OCI-LY7 (cell line): Measurements from ENCODE around the gene ZMIZ2. TPM values are rescaled to one million over a fixed set of nuclear protein-coding genes. Genes with fewer than 3 reads are reported as not detected.

Experiments
- BruUV-seq: library from RNA; stranded (reverse); fragments of 400-500 nt; replicated peaks from 2 replicates; lab custom pipeline; 2021; lab: Mats Ljungman, UMichigan
- CTCF ChIA-PET: fragments of 300-600 bp; sonication (Branson Sonifier 250); formaldehyde crosslinking; loops from one replicate; lab custom pipeline; 2022; ENCODE audit warnings: antibody characterized with exemption; ENCODE audit not compliant: unreplicated experiment; lab: Charles Lee
- POLR2A ChIA-PET: fragments of 300-600 bp; sonication (Branson Sonifier 250); formaldehyde crosslinking; loops from one replicate; lab custom pipeline; 2022; ENCODE audit warnings: antibody characterized with exemption; lab: Charles Lee
- DNase-seq: peaks from one replicate; pipeline ENCODE4 v3.0.0-alpha.2; 2015; ENCODE audit warnings: low spot score
- H2AFZ ChIP-seq: fragments of 200-600 bp; sonication (generic), shearing (Covaris generic); 2 replicates; pipeline ENCODE4 v1.6.1; 2014; ENCODE audit warnings: mild to moderate bottlenecking, antibody characterized with exemption, low read length, moderate library complexity
- H3K27ac ChIP-seq: fragments of 200-600 bp; sonication (generic); 2 replicates; pipeline ENCODE4 v1.5.1; 2014; ENCODE audit warnings: mixed run types, low read depth, mild to moderate bottlenecking, moderate library complexity, low read length, inconsistent platforms; ENCODE audit not compliant: poor library complexity, severe bottlenecking
- H3K36me3 ChIP-seq: fragments of 200-600 bp; sonication (generic); 2 replicates; pipeline ENCODE4 v1.6.1; 2014; ENCODE audit warnings: mild to moderate bottlenecking, antibody characterized with exemption, low read length, moderate library complexity, mixed read lengths; ENCODE audit not compliant: insufficient read depth
- H3K4me1 ChIP-seq: fragments of 200-600 bp; sonication (generic); 2 replicates; pipeline ENCODE4 v1.5.1; 2014; ENCODE audit warnings: mild to moderate bottlenecking, low read length; ENCODE audit not compliant: insufficient read depth, poor library complexity, severe bottlenecking
- H3K4me2 ChIP-seq: fragments of 200-600 bp; sonication (generic); 2 replicates; pipeline ENCODE4 v1.6.1; 2014; ENCODE audit warnings: mild to moderate bottlenecking, low read length
- H3K4me3 ChIP-seq: fragments of 200-600 bp; sonication (generic); 2 replicates; pipeline ENCODE4 v1.5.1; 2014; ENCODE audit warnings: mild to moderate bottlenecking, low read depth, low read length; ENCODE audit not compliant: poor library complexity, severe bottlenecking
- H3K79me2 ChIP-seq: fragments of 200-600 bp; sonication (generic); 2 replicates; pipeline ENCODE4 v1.6.1; 2016; ENCODE audit warnings: low read depth, mild to moderate bottlenecking, low read length, moderate library complexity, mixed read lengths; ENCODE audit not compliant: insufficient read depth
- H3K9me2 ChIP-seq: fragments of 200-600 bp; sonication (generic); 2 replicates; pipeline ENCODE4 v1.6.1; 2016; ENCODE audit warnings: mild to moderate bottlenecking, low read length, mixed read lengths; ENCODE audit not compliant: insufficient read depth
- H3K9me3 ChIP-seq: fragments of 200-600 bp; sonication (generic); 2 replicates; pipeline ENCODE4 v1.6.1; 2014; ENCODE audit warnings: mild to moderate bottlenecking, mixed run types, low read length, mixed read lengths
- H4K20me1 ChIP-seq: fragments of 200-600 bp; sonication (generic); 2 replicates; pipeline ENCODE4 v1.6.1; 2014; ENCODE audit warnings: mild to moderate bottlenecking, antibody characterized with exemption, low read length, moderate library complexity, mixed read lengths; ENCODE audit not compliant: insufficient read depth
- CTCF ChIP-seq: fragments of 200-600 bp; sonication (generic); conservative IDR thresholded peaks from 2 replicates; pipeline ENCODE4 v1.5.1; 2014; ENCODE audit warnings: mild to moderate bottlenecking, antibody characterized with exemption, low read length, moderate library complexity, mixed read lengths
- EZH2phosphoT487 ChIP-seq: fragments of 200-600 bp; sonication (generic); IDR thresholded peaks from 2 replicates; pipeline ENCODE4 v1.6.1; 2018; ENCODE audit warnings: low read depth, borderline replicate concordance, mild to moderate bottlenecking, mixed run types, antibody characterized with exemption, low read length, moderate library complexity, mixed read lengths
- intact Hi-C: fragments of 100-400 bp; cut with micrococcal nuclease; formaldehyde crosslinking; loops from one replicate; pipeline ENCODE4 v1.10.0; 2022; ENCODE audit not compliant: unreplicated experiment
- total RNA-seq, 2 experiments: library from RNA; depleted of rRNA in 1 of 2; stranded (reverse); fragments of >200 nt in 1 of 2; shearing (Covaris generic) in 1 of 2; gene quantifications; 2 replicates each; pipeline ENCODE4 v1.2.3, GENCODE V29; 2014 to 2022

ZMIZ2 gene
- total RNA-seq, 2 experiments from 2014 or later = 17.2 to 79.7 TPM

GRCh38 chr7:44775383-44776107 is 26.9 kb downstream of the ZMIZ2 start:
- TF ChIP-seq EZH2phosphoT487 = no peak
- no peak for TF ChIP-seq CTCF
- H4K20me1 ChIP-seq = no peaks in the 10 kb centered on the region
- no peaks in the 10 kb centered on the region for H3K79me2 ChIP-seq
- no peaks in the 10 kb centered on the region for H3K9me2 ChIP-seq
- H3K9me3 ChIP-seq = no peaks in the 10 kb centered on the region
- no peaks in the 10 kb centered on the region for H3K36me3 ChIP-seq
- POLR2A ChIA-PET = interaction anchor here (1.2 kb wide), 1 partner anchor 16 kb away, joined by 3 read pairs; no protein-coding TSS in a partner anchor
- no TSS peak for BruUV-seq
- H2AFZ ChIP-seq = no peak overlapping the region
- DNase-seq = no peak
- no peaks in the 10 kb centered on the region for H3K4me1 ChIP-seq
- intact Hi-C loops = no loop called here
- H3K4me3 ChIP-seq = no peak overlapping the region
- H3K27ac ChIP-seq = no peak overlapping the region
- CTCF ChIA-PET = no interaction called here
- no peak overlapping the region for H3K4me2 ChIP-seq

- Histone ChIP-seq H3K4me2 (no peak overlapping the region), H3K36me3 (no peaks in the 10 kb centered on the region), H3K9me3 (no peaks in the 10 kb centered on the region), H3K27ac (no peak overlapping the region), H3K4me3 (no peak overlapping the region), H3K79me2 (no peaks in the 10 kb centered on the region), H3K4me1 (no peaks in the 10 kb centered on the region), H3K9me2 (no peaks in the 10 kb centered on the region), H2AFZ (no peak overlapping the region), H4K20me1 (no peaks in the 10 kb centered on the region)
- ChIA-PET POLR2A (no interaction called here), CTCF (no interaction called here)
- intact Hi-C loops = no loop called here
- DNase-seq = no peak
- no peak for TF ChIP-seq EZH2phosphoT487
- no peak for TF ChIP-seq CTCF
- BruUV-seq = no TSS peak
These were observed 27.6 kb downstream of the ZMIZ2 start for GRCh38 chr7:44776211-44776610.

- no TSS peak for BruUV-seq
- Histone ChIP-seq H2AFZ (no peak overlapping the region), H3K9me2 (no peaks in the 10 kb centered on the region), H3K36me3 (no peaks in the 10 kb centered on the region), H4K20me1 (no peaks in the 10 kb centered on the region), H3K4me3 (no peak overlapping the region), H3K79me2 (no peaks in the 10 kb centered on the region), H3K27ac (no peak overlapping the region), H3K4me1 (no peaks in the 10 kb centered on the region), H3K9me3 (no peaks in the 10 kb centered on the region), H3K4me2 (no peak overlapping the region)
- intact Hi-C loops = no loop called here
- ChIA-PET POLR2A (interaction anchor here (0.7 kb wide), 1 partner anchor 16 kb away, joined by 3 read pairs; no protein-coding TSS in a partner anchor), CTCF (no interaction called here)
- TF ChIP-seq CTCF (no peak), EZH2phosphoT487 (no peak)
- DNase-seq = no peak
These were observed 33.8 kb downstream of the ZMIZ2 start for GRCh38 chr7:44782460-44782859.
